ENCODE measurements around the gene TBKBP1. TPM values are rescaled to one million over a fixed set of nuclear protein-coding genes. Genes with fewer than 3 reads are reported as not detected.

TBKBP1 gene
- total and polyA plus RNA-seq, 8 donors, result 2.9 to 14.3 (median 6.3) TPM

DNA sequence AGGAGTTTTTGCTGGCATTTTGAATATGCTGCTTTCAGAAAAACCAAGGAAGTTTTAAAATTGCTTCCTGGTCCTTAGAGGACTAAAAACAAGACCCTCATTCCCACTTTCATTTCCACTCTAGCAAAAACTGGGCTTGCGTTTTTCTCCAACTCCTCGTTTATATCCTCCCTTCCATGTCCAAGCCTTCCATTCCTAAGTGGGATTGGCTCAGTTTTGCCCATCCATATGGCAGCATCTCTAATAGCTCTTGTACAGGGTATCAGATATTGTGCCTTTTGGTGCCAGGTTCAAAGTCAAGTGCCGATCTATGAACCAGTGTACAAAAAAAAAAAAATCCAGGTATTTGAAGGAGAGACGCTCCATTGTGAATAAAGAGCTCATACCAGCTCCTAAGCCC, 9.9 kb upstream of the TBKBP1 start:
- Histone ChIP-seq H3K36me3 (peaks cover 38 to 71% (median 63%) of the 10 kb centered on the region in 4 donors), H3K27me3 (no peaks in the 10 kb centered on the region), H3K4me1 (peaks cover 0 to 30% (median 17%) of the 10 kb centered on the region in 4 donors), H3K9me3 (no peaks in the 10 kb centered on the region), H3K4me3 (no peak overlapping the region), H3K27ac (no peak overlapping the region)
- DNase-seq, result no peak
- intact Hi-C loops (cut with DNase I; ENCODE audit: low total_unique reads), result no loop called here
- 89 to 95% (median 90%) methylated on average over 4 of the region's 4 CpGs for WGBS, 5 donors
- TF ChIP-seq POLR2AphosphoS5 (IDR thresholded peaks at IDR 0.05) (no peak), EP300 (IDR thresholded peaks at IDR 0.05) (no peak), POLR2A (IDR thresholded peaks at IDR 0.05) (no peak)
- TF ChIP-seq, protein P1, sequence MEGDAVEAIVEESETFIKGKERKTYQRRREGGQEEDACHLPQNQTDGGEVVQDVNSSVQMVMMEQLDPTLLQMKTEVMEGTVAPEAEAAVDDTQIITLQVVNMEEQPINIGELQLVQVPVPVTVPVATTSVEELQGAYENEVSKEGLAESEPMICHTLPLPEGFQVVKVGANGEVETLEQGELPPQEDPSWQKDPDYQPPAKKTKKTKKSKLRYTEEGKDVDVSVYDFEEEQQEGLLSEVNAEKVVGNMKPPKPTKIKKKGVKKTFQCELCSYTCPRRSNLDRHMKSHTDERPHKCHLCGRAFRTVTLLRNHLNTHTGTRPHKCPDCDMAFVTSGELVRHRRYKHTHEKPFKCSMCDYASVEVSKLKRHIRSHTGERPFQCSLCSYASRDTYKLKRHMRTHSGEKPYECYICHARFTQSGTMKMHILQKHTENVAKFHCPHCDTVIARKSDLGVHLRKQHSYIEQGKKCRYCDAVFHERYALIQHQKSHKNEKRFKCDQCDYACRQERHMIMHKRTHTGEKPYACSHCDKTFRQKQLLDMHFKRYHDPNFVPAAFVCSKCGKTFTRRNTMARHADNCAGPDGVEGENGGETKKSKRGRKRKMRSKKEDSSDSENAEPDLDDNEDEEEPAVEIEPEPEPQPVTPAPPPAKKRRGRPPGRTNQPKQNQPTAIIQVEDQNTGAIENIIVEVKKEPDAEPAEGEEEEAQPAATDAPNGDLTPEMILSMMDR (IDR thresholded peaks at IDR 0.05), result no peak

DNA sequence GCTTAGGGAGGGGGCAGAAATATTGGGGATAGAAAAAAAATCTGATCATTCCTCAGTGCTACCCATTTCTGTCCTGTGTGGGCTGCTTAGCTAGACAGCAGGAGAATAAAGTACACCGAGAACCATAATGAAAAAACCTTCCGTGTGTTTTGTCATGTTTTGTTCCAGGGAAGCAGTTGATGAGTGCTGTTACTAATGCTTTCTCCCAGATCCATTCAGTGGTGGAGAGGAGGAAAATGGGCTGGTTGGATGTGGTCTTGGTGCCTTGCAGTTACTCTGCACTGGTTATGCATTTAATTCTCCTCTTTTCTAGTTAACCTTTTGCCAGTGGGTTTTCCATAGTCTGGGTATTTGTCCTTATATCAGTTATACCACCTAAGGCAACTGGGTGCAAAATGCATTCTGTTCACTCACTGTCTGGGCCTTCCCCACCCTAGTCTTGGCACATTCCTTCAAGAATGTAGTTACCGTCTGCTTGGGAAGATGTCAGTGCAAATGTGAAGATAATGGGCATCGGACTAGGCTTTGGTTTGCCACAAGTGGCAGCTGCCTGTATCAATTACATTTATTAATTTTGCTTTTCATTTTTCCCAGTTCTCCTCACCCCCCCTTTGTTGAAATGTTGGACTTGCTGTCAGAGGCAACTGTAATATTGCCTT, 9.3 kb upstream of the TBKBP1 start:
- Histone ChIP-seq H3K4me1 (peaks cover 0 to 30% (median 17%) of the 10 kb centered on the region in 4 donors), H3K27me3 (no peaks in the 10 kb centered on the region), H3K36me3 (peaks cover 32 to 65% (median 57%) of the 10 kb centered on the region in 4 donors), H3K27ac (no peak overlapping the region), H3K4me3 (no peak overlapping the region), H3K9me3 (no peaks in the 10 kb centered on the region)
- 89 to 96% (median 92%) methylated on average over 4 of the region's 4 CpGs for WGBS, 5 donors
- no peak for TF ChIP-seq POLR2AphosphoS5 (IDR thresholded peaks at IDR 0.05)
- TF ChIP-seq, protein P1 (IDR thresholded peaks at IDR 0.05), result no peak
- no peak for TF ChIP-seq EP300 (IDR thresholded peaks at IDR 0.05)
- no peak for TF ChIP-seq POLR2A (IDR thresholded peaks at IDR 0.05)
- intact Hi-C loops (cut with DNase I; ENCODE audit: low total_unique reads), result no loop called here
- DNase-seq, result no peak

DNA sequence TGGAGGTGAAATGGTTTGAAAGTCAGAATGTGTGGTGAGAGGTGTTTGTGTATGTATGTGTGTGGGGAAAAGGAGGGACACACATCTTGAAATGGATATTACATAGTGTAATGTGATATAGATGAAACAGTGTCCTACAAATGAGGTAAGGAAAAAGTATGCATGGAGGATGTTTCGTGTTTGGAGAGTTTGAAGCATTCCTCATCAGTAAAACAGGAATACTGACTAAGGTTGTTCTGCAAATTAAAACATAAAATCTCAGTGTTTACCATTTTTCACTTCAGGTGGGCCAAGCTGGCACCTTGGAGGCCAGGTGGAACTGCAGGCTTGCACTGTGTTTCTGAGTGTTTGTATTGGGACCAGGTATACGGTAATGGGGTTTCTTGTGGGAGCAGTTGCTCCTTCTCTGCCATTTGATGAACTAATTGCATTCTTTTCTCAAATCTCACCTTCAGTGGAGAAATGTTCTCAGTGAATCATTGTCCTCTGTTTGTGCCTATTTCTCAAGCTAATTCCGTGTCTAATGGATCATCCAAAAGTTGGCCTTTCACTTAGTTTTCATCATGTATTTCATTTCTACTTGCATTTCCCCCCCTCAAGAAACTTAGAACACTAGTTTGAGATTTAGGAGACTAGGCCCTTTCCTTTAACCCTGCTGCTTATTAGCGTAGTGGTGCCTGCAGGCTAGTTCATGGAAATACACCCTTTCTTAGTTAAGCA, 8.2 kb upstream of the TBKBP1 start:
- Histone ChIP-seq H3K36me3 (peaks cover 21 to 54% (median 46%) of the 10 kb centered on the region in 4 donors), H3K27me3 (no peaks in the 10 kb centered on the region), H3K4me1 (peaks cover 0 to 26% (median 17%) of the 10 kb centered on the region in 4 donors), H3K4me3 (no peak overlapping the region), H3K27ac (peak overlapping the region in 3 of 5 donors; percentile 26 to 65 (median 52)), H3K9me3 (no peaks in the 10 kb centered on the region)
- intact Hi-C loops (cut with DNase I; ENCODE audit: low total_unique reads), result no loop called here
- no peak for TF ChIP-seq EP300 (IDR thresholded peaks at IDR 0.05)
- TF ChIP-seq POLR2AphosphoS5 (IDR thresholded peaks at IDR 0.05), result no peak
- TF ChIP-seq, protein P1 (IDR thresholded peaks at IDR 0.05), result no peak
- TF ChIP-seq POLR2A (IDR thresholded peaks at IDR 0.05), result no peak
- DNase-seq, result no peak
- WGBS, 5 donors, result 76 to 89% (median 85%) methylated on average over 4 of the region's 4 CpGs

DNA sequence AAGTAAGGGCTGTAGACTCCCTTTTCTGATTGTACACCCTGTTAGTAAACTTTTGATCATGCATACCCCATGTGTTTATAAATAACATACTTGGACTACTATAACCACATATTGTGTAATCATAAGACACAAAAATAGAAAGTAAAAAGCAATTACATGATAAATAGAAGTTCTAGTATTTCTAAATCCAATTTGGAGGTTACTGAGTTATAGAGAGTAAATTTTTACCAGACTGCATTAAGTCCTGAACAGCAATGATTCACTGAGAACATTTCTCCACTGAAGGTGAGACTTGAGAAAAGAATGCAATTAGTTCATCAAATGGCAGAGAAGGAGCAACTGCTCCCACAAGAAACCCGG, 7.7 kb upstream of the TBKBP1 start:
- Histone ChIP-seq H3K27me3 (no peaks in the 10 kb centered on the region), H3K4me3 (no peak overlapping the region), H3K9me3 (no peaks in the 10 kb centered on the region), H3K27ac (peak overlapping the region in 3 of 5 donors; percentile 26 to 65 (median 52)), H3K36me3 (peaks cover 16 to 49% (median 41%) of the 10 kb centered on the region in 4 donors), H3K4me1 (peaks cover 0 to 25% (median 17%) of the 10 kb centered on the region in 4 donors)
- 70 to 88% (median 78%) methylated on average over 1 of the region's 1 CpG for WGBS, 5 donors
- DNase-seq, result no peak
- intact Hi-C loops (cut with DNase I; ENCODE audit: low total_unique reads), result no loop called here
- TF ChIP-seq EP300 (IDR thresholded peaks at IDR 0.05) (no peak), POLR2A (IDR thresholded peaks at IDR 0.05) (no peak), POLR2AphosphoS5 (IDR thresholded peaks at IDR 0.05) (no peak)
- TF ChIP-seq, protein P1 (IDR thresholded peaks at IDR 0.05), result no peak
